HL-60/S4 (cell line): ENCODE measurements around the gene TOM1L2.
"Not testable (repeated sequence)": the region's sequence is repeated elsewhere in the genome, so short reads cannot be mapped to it uniquely, and the experiment has no call there.

ENCODE experiments used
- in situ Hi-C: fragments of 300-500 bp; cut with MboI; formaldehyde crosslinking; loops from 2 replicates; pipeline ENCODE4 v1.14.3; 2022; ENCODE audit warnings: low sequenced_read_pairs

The TOM1L2 gene

DNA sequence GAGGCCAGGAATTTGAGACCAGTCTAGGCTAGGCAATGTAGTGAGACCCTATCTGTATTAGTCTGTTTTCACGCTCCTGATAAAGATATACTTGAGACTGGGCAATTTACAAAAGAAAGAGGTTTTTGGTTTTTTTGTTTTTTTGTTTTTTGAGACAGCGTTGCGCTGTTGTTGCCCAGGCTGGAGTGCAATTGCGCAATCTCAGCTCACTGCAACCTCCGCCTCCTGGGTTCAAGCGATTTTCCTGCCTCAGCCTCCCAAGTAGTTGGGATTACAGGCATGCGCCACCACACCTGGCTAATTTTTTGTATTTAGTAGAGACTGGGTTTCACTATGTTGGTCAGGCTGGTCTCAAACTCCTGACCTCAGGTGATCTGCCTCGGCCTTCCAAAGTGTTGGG, 23.7 kb upstream of the TOM1L2 start:
- in situ Hi-C loops = not testable (repeated sequence)

DNA sequence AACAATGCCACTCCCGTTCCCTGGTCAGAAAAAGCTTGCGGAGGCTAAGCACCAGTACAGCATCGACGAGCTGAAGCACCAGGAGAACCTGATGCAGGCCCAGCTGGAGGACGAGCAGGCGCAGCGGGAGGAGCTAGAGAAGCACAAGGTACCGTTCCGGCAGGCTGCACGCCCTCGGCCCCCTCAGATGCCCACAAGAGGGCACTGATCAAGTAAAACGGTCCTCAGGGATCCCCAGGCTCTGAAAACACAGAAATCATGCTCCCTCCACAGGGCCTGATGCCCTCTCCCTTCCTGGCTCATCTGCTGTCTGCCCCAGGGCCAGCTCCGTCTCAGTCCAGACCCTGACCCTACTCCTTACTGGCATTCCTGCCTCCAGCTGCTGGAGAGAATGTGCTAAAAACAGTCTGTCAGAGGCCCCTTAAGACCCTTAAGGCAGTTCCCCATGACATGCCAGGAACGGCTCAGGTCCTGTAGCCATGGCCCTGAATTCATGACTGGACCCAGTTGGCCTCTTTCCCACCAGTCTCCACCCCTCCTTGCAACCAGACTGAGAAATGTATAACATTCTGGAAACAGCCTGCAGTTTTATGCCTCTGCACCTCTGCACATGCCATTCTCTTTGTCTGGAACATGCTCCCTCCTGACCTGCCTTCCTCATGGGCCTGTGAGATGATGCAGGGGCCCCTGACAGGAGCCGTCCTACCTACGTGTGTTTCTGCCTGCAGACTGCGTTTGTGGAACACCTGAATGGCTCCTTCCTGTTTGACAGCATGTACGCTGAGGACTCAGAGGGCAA, 22.3 kb upstream of the TOM1L2 start:
- in situ Hi-C loops = no loop called here

DNA sequence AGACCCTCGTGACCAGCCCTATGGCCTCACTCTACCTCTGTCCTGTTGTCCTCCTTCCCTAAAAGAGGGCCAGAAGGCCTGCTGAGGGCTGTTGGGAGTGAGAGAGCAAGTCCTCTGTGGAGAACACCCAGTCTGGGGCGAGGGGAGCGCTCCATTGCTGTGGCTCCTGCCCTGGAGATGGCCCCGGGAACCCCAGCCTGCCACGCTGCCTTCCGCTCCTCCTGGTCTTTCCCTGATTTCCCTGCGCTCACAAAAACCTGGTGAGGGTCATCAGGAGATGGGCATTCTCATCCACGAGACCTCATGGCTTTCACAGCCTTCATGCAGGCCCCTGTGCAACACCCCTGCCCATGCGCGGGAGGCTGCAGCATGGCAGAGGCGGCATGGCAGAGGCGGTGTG, 21.7 kb upstream of the TOM1L2 start:
- in situ Hi-C loops = no loop called here

DNA sequence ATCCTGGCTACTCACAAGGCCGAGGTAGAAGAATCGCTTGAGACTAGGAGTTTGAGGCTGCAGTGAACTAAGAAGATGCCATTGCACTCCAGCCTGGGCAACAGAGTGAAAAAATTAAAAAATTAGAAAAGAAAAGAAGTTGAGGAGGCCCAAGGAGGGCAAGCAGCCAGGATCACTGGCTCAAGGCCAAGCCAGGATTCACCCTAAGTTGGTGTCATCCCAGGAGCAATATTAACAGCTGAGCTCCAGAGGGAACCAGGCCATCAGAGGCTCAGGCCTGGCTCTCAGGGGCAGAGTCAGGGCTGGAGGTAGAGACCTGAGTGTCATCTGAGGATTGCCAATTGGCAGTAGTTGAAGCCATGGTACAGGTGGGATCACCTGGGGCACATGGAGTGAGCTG, 21.2 kb upstream of the TOM1L2 start:
- in situ Hi-C loops = no loop called here

DNA sequence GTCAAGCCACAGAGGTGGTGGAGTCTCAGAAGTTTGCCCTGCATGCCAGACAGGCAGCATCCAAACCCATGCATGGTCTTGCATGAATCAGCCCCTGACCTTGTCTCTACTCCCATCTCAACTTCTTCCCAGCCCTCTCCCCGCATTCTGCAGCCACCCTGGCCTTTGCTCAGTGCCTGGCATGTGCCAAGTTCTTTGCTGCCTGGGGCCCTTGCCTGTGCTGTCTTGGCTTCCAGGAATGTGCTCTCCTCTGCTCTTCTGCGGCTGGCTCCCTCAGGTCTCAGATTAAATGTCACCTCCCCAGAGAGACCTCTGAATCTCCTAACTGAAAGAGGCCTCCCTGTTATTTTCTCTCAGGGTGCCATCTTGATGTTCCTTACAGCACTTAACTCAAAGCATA, 18.1 kb upstream of the TOM1L2 start:
- in situ Hi-C loops = no loop called here

DNA sequence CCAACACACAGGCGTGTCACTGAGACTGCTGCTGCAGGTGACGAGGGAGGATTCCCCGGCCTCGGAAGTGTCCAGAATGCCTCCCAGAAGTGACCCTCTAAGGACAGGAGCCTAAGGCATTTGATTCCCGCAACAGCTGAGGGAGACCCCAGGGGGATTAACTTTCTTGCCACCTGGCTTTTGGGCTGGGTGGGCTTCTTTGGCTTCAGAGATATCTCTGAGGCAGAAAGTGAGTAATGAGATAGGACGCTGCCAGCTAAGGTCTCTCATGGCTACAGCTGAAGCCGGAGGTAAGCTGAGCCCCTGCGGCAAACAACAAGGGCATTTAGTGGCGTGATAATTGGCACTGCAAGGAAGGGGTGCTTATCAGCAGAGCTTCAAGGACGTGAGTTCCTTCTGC, 17.4 kb upstream of the TOM1L2 start:
- in situ Hi-C loops = no loop called here

DNA sequence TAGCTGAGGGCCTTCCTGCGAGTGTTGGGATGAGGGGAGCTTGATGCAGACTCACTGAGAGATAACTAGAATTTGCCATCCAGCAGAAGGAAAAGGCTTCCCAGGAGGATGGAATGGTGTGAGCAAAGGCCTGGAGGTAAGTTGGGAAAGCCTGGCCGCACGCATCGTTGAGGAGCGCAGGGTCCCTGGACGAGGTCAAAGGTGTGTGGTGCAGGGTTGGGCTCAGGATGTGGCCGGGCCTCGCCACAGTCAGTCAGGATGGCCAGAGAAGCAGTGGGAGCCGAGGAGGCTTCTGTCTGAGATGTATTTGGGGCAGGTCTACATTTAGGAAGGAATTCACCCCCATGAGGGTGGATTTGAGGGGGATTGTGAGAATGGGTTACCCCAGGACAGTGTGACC, 16.9 kb upstream of the TOM1L2 start:
- in situ Hi-C loops = no loop called here

DNA sequence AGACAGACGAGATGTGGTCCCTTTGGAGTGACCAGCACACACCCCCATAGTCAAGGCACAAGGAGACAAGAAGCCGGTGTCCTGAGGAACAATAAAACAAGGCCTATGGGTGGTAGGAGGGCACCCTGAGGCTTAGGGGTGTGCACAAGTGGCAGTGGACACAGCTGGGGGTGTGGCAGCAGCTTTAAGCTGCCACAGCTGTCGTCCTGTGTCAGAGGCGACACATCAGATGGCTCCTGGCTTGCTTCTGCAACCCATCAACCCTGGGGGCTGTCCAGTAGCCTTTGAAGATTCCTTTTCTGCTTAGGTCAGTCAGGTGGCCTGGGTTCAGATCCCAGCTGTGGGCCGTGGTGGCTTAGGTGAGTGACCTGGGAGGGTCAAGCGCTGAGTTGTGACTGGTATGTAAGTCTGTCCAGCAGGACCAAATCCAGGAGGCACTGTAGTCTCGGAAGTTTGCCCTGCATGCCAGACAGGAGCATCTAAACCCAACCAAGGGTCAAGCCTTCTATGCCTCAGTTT, 16.3 kb upstream of the TOM1L2 start:
- in situ Hi-C loops = no loop called here

DNA sequence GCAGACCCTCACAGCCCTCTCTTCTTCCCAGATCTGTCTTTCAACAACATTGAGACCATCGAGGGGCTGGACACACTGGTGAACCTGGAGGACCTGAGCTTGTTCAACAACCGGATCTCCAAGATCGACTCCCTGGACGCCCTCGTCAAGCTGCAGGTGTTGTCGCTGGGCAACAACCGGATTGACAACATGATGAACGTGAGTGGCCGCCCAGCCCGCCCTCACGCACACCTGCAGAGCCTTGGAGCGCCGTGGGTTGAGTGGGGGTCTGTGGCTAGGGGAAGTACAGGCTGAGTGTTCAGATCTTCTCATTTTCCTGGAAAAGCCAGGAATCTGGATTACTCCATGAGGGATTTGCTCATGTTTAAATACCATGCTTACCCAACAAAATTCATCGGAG, 15.7 kb upstream of the TOM1L2 start:
- in situ Hi-C loops = no loop called here

DNA sequence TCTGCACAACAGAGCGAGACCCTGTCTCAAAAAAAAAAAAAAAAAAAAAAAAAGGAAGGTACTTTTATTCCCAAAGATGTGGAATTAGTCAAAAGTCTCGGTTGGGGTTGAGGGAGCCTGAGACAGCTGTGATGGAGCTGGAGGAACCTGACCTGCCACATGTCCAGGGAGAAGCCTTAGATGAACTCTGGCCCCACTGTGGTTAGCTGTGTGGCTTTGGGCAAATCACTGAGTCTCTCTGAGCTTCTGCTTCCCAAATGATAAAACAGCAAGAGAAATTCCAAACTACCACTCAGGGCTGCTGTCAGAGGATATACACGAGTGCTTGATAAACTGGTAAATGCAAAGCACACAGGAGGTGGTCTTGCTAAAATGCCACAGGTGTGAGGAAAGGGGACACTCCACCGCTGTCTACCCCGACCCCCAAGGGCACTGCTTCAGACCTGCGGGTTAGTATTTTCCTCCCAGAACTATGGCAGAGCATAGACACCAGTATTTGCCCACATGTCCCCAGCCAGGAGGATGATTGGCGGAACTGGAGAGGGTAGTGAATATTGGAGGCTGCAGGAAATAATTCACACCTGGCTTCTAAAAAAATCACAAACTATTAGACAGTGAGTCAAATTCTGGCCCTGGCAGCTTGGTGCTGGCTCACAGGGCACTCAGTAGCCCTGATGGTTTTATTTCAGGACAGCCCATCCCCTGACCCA, 15.1 kb upstream of the TOM1L2 start:
- in situ Hi-C loops = no loop called here

DNA sequence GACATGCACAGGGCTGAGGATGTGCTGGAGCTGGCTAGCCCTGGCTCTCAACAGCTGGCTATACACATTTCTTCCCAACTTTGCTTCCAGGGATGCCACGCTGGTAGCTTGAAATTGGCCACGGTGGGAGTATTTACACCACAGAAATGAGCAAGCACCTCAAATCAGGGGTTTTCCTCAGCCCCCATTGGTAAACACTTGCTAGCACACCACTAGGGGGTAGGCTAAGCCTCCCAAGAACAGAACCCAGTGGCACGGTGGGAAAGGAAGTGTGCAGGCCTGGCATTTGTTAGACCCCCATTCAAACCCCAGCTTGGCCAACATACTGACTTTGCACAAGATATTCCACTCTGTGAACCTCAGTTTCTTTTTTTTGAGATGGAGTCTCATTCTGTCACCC, 13.4 kb upstream of the TOM1L2 start:
- in situ Hi-C loops = no loop called here

DNA sequence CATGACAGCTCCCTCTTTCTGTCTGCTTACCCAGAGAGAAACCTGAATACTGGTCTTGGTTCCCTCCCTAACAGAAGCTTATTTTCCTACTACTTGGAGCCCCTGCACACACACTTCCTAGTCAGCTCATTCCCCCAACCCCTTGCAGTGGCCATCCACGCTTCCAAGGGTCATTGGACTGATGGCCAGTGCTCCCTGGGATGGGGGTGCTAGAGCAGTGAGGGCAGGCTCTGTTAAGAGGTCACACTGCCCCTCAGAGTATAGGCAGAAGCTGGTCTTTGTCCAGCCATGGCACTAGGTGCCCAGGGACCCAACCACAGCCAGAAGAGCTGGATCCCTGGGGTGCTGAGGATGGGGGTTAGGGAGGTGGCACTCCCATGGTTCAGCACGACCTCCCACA, 13.0 kb upstream of the TOM1L2 start:
- in situ Hi-C loops = no loop called here

DNA sequence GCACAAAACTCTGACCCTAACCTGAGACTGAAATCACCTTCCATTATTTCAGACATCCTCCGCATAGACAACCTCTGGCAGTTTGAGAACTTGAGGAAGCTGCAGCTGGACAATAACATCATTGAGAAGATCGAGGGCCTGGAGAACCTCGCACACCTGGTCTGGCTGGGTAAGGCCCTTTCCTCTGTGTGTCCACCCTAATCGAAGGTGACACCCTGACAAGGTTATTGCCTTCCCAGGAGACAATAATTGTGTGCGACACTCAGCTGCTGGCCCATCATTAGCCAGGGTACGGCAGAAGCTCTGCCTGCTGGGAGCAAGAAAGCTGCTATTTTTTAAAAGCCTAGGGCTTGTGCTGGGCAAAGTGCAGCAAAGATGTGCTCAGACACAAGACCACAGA, 11.6 kb upstream of the TOM1L2 start:
- in situ Hi-C loops = no loop called here

DNA sequence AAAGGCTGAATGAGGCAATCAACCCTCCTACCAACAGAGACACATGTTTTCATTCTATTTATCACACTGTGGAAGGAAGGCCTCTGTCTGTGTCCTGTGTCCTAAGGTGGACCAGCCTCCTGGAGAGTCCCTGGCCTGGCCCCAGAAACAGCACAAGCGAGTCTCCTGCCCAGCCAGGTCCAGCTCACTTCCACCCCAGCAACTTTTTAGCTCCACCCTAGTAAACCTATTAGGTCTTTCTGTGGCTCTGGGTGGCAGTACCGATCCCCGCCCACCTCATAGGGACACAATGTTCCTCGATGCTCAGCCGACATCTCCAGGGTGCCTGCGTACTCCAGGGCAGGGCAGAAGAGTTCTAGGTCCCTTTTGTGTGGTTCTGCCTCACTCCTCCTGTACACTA, 11.2 kb upstream of the TOM1L2 start:
- in situ Hi-C loops = no loop called here

DNA sequence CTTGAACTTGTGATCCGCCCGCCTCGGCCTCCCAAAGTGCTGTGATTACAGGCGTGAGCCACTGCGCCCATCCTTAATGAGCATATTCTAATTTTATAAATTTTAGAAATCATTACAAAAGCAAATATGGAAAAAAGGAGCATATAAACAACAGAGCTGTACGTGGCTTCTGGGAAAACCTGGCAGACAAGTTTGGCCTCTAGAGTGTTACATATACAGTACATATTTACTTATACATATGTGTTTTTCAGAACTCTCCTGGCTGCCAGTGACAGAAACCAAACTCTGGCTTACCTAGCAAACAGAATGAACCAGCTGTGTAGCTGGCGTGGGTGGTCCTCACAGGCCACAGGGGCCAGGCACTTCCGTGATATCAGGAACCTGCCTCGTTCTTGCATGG, 10.6 kb upstream of the TOM1L2 start:
- in situ Hi-C loops = no loop called here

DNA sequence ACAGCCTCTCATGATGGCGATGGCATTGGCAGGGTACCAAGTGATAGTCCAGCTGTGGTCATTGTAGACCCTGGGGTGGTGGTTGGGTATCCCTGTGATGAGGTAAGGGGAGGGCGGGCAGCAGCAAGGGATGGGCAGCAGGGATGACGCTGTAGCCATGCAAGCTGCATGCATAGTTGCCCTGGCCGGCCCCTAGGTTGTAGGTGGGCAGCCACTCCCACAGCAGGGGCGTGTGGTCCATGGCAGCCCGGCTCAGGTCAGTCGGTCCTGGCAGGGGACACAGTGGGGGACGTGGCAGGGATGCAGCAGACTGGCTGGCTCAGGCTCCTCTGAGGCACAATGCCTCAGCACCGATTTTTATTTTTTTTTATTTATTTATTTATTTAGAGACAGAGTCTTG, 9.1 kb upstream of the TOM1L2 start:
- in situ Hi-C loops = no loop called here

DNA sequence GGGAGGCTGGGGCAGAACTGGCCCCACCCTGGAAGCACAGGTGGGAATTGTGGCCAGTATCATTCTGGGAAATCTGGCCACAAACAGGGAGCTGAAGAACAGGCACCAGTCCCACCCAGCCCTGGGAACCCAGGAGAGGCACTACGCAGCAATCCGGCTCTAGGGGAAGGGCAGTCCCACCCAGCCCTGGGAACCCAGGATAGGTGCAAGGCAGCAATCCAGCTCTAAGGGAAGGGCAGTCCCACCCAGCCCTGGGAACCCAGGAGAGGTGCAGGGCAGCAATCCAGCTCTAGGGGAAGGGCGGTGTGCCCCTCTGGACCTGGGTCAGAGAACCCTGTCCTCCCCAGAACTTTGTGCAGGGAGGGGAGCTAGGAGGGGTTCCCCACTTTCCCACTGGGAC, 7.6 kb upstream of the TOM1L2 start:
- in situ Hi-C loops = no loop called here

DNA sequence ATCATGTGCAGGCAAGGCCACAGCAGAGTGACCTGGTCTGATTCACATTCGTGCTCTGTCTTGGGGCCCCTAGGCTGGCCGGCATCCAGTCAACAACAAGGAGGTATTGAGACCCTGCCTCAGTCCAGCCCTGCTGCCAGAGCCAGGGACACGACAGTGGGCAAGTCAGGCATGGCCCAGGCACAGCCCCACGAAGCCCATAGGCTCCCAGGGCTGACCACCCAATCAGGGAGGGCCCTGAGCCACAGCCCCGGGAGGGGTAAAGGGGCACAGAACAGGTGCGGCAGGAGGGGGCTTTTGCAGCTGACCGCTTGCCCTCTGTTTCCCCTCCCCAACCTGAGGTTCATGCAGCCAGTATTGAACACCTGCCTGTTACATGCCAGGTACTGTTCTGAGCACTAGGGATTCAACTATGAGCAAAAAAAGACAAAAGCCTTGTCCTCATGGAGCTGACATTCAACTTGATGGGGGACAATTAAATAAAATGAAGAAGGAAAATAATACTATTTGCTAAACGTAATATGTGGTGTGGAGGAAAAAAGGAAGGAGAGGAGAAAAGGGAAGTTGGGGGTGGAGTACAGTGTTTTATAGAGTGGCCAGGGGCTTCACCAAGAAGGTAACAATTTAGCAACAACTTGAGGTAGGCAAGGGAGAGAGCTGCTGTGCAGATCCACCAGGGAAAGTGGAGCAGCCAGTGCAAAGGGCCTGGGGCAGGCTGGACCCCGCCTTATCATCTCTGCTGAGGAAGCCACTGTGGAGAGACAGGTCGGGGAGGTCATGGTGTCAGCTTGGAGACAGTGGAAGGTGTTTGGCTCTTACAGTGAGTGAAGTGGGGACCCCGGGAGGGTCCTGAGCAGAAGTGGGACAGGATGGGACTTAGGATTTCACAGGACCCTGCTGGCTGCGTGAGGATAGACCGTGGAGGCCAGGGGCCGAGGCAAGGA, 6.6 kb upstream of the TOM1L2 start:
- in situ Hi-C loops = no loop called here

DNA sequence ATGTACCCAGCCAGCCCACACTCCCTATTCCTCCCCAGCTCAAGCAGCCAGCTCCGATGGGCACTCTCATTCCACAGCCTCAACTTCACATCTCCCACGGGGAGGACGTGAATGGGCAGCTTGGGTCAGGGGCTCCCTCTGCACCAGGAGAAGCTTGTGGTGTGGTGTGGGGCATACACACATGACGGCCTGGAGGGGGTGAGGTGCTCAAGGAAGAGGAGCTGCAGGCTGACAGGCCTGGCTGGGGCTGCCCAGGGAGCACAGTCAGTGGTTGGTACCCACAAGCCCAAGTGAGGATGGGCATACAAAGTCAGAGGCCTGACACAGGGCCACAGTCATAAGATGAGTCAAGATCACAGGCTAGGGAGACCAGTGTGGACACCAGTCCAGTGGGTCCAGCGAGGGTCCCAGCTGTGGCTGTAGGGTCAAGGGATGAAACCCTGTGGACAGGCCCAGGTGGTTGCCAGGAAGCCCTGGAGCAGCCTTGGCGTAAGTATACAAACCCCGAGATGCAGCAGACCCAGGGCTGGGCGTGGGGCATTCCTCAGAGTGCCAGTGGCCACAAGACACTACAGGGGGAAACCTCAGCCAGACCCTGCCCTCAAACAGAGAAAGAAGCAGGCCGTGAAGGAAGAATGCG, 4.9 kb upstream of the TOM1L2 start:
- in situ Hi-C loops = no loop called here

DNA sequence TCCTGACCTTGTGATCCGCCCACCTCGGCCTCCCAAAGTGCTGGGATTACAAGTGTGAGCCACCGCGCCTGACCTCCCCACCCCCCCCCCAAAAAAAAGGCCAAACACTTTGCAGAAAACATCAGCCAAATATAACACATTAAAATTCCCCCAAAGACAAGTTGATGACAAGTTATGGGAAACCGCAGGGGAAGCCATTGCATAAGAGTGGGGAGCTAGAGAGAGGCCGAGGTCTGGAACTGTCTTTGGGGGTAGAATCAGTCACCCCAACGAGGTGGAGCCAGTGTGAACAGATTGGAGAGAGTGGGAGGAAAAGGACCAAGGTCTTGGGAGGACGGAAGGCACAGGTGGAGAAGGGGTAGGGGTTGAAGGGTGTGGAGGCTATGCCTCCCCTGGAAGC, 3.2 kb upstream of the TOM1L2 start:
- in situ Hi-C loops = no loop called here

DNA sequence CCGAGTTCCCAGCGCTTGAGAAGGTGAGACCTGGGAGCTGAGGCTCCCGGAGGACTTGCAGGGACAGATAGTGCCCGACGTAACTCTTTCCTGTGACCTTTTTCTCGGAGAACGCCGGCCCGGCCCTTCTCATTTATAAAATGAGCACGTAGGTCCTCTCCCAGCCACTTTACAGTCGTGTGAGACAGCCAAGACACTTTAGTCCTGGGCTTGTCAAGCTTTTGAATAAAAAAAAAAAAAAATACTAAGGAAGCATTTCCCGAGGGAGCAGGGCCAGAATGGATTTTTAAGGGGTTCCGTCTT, 703 bp upstream of the TOM1L2 start:
- in situ Hi-C loops = no loop called here
